HG03565 (cell line): ENCODE measurements around the gene TRIM16.
"Not testable (repeated sequence)": the region's sequence is repeated elsewhere in the genome, so short reads cannot be mapped to it uniquely, and the experiment has no call there.

ENCODE experiments used
- ATAC-seq: cut with Tn5 transposase; IDR thresholded peaks from one replicate; pipeline ENCODE4 v1.9.1; 2021; ENCODE audit warnings: mild to moderate bottlenecking, moderate library complexity; ENCODE audit not compliant: unreplicated experiment

The TRIM16 gene

GRCh38 chr17:15683824-15684478 lies at the start of gene TRIM16:
Gene TRIM16, minus strand, starts transcription at chr17:15684311. Its CDS starts 32,702 bp downstream, at chr17:15651609.
- ATAC-seq, result peak; percentile 76

DNA sequence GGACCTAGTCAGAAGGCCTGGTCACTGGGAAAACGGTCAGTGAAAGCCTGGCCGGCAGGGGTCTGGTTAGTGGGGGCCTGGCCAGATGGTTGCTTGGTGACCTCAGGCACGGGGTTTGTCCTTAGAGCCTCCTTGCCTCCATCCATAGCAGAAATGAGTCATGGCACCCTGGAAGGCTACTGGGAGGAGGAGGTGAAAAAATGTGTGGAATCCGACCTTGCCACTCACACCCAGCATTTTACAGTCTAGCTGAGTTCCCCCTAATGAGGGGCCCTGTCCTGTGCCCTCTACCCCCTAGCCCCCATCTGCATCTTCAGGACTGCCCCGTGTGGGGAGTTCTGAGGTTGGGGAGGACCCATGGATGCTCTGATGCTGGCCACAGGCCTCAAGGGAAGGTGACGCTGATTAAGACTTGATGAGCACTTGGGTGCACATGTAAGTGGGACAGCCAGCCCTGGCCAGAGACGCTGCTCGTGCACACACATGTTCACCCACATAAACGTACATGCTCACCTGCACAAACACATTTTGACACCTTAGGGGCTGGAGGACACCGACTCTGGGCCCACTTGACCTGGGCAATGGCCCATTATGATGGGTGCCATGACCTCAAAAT lies 49.2 kb upstream of the TRIM16 start:
- ATAC-seq, result not testable (repeated sequence)

DNA sequence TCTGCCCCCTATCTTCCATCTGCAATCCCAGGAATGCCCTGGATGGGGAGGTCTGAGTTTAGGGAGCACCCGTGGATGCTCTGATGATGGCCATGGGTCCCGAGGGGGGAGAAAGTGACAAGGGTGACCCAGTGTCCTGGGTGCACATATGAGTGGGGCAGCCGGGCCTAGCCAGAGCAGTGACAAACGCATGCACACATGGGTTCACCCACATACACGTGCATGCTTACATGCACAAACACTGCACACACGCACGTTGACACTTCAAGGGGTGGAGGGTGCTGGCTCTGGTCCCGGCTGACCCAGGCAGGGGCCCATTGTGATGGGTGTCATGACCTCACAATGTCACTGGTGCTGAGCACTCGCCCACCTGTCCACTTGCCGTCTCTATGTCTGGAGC lies 47.8 kb upstream of the TRIM16 start, which contains the start of gene TBC1D26:
TBC1D26 (plus strand) TSS at position 384 of the 400 bp plus-strand sequence. CDS start 3,066 bp downstream, outside the sequence.
- not testable (repeated sequence) for ATAC-seq

- not testable (repeated sequence) for ATAC-seq
These were observed 46.4 kb upstream of the TRIM16 start for GRCh38 chr17:15730535-15730934.

- ATAC-seq, result not testable (repeated sequence)
These were observed 32.8 kb upstream of the TRIM16 start for GRCh38 chr17:15716601-15717563.

DNA sequence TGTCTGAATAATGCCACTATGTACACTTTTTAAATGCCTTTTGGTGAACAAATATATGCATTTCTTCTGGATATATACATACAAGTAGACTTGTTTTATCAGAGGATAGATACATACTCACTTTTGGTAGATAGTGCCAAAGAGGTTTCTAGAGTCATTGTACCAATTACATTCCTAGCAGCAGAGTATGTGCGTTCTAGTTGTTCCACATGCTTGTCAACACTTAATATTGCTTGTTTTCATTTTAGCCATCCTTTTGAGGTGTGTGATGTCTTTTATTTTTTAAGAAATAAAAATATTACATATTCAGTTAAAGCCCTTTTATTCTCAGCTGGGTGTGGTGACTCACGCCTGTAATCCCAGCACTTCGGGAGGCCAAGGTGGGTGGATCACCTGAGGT lies 24.8 kb upstream of the TRIM16 start:
- not testable (repeated sequence) for ATAC-seq

GRCh38 chr17:15704813-15705212 lies 20.7 kb upstream of the TRIM16 start:
- not testable (repeated sequence) for ATAC-seq

GRCh38 chr17:15704239-15704638 lies 20.1 kb upstream of the TRIM16 start:
- ATAC-seq, result not testable (repeated sequence)

DNA sequence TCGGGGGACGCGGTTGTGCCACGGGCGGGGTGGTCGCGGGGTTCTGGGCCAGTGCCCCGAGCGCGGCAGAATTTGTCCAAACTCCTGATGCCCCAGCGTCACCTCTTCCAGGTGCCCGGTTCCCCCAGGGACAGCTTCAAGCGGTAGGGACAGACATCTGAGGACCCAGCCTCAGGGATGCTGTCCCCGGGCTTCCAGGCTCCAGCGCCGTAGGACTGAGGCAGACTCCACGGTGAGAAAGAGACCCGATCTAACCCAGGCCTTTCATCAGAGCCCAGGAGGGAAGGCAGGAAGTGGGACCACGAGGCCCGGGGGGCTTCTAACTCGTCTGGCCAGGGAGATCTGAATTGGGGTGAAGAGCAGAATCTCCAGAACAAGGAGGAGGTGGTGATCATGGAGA lies 15.8 kb upstream of the TRIM16 start:
- ATAC-seq, result not testable (repeated sequence)

DNA sequence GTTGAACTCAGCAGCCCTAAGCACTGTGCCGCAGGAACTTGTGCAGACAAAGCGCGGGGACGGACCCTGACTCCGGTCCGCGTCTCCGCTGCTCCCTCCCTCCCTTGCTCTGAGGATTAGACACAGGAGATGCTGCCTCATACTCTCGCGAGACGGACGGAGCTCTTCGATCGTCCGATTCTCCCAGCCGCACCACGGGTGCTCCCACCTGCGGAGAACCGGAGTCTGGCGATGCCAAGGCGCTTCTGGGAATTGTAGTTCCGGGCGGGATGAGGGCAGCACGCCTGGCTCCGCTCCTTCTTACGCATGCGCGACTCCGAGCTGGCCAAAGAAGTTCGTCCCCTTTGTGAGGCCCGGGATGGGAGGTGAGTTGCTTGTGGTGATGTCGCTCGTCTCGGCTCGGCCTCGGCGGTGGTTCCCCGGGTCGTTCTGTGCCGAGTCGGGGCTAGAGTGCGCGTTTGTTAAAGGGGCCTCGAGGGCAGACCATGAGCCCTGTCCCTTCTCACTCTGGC lies 15.4 kb upstream of the TRIM16 start, which contains the start of gene ZNF286A:
ZNF286A (plus strand) TSS at position 340 of the 512 bp plus-strand sequence. CDS start 578 bp downstream, outside the sequence.
- ATAC-seq, result peak; percentile 97

GRCh38 chr17:15698967-15699366 lies 14.9 kb upstream of the TRIM16 start:
- not testable (repeated sequence) for ATAC-seq

GRCh38 chr17:15687494-15687893 lies 3.4 kb upstream of the TRIM16 start:
- not testable (repeated sequence) for ATAC-seq

DNA sequence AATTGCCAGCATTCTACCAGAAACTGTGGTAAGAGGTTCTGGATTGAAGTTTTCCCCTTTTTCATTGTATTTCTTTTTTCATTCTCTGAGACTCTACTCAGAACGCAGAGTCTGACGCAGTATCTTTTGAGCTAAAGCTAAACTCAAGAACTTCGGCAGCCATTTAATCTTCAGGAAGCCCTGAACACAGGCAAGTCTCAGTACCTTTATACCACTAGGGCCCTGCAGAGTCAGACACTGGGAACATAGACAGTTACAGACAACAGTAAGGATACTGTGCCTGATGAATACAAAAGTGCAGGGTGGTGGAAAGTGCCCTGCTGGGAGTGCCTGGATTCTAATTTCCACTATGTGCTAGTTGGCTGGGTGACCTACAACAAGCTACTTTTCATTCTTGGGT lies 976 bp downstream of the TRIM16 start:
- not testable (repeated sequence) for ATAC-seq

DNA sequence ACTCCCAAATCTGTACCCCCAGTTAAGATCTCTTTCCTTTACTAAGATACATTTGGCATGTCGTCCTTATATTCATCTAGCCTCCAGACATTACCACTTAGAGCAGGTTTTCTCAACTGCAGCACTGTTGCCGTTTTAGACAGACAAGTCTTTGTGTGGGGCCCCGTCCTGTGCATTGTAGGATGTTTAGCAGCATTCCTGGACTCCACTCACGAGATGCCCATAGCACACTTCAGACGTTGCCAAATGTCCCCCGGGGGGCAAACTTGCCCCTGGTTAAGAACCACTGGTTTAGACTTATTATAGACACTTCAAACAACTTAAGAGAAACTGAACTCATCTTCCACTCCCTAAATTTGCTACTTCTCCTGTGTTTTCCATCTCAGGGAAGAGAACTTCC lies 8.1 kb downstream of the TRIM16 start:
- not testable (repeated sequence) for ATAC-seq

DNA sequence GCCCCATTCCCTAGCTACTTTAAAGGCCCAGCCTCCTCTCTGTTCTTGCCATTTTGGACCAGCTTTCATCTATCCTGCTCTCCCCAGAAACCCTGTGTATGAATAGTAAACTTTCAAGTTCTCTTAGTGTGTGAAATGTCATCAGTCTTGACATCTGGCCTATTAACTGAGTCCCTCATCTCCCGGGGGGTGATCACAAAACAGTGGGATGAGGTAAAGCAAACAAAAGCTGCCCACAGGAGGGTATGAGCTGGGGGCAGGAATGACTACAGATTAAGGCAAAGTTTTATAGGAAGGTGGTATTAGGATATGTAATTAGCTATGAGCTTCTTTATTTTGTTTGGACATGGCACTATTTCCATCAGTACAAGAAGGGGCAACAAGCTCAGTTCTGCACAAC lies 9.5 kb downstream of the TRIM16 start:
- not testable (repeated sequence) for ATAC-seq

GRCh38 chr17:15669526-15669925 lies 14.6 kb downstream of the TRIM16 start:
- ATAC-seq, result not testable (repeated sequence)

GRCh38 chr17:15663691-15664090 lies 20.4 kb downstream of the TRIM16 start:
- ATAC-seq, result no peak

DNA sequence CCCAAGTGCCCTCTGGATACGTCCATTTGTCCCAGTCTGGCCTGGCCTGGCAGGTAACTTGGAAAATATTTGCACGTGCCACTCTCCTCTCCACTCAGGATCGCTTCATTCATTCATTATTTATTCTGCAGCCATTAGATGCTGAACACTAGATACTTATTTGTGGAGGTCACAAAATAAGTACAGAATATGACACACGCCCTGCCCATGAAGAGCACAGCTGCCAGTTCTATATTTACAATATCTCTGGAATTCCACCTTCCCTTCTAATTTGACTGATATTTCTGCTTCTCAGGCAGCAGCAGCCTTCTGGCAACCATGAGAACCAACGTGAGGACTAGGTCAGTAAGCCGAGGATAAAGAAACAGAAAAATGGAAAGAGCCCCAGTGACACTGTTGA lies 20.9 kb downstream of the TRIM16 start:
- no peak for ATAC-seq

- ATAC-seq, result no peak
These were observed 21.4 kb downstream of the TRIM16 start for GRCh38 chr17:15662681-15663080.

DNA sequence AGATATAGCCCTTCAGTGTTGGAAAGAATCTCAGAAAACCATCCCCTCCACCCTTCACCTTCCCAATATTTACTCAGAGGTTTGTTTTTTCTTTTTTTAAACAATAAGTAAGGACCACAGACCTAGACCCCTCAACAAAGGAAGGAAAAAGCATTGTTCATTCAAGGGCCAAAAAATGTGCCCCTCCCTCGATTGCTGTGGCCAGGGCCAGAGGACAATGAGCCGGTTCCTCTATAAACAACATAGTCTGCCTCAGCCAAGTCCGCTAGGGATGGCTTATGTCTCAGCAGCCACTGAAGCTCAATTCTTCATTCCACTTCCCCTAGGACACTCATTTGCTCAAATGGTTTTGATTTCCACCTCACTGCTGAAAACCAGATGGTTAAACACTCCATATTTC lies 24.0 kb downstream of the TRIM16 start:
- no peak for ATAC-seq

GRCh38 chr17:15659663-15660062 lies 24.4 kb downstream of the TRIM16 start:
- no peak for ATAC-seq
